Measurements from ENCODE around the gene CRAMP1. TPM values are rescaled to one million over a fixed set of nuclear protein-coding genes. Genes with fewer than 3 reads are reported as not detected.

The CRAMP1 gene
- total and polyA plus RNA-seq, 2 donors (not counting 3 experiments of a cell fraction or from before 2014, with no cell fraction given): 21.5 to 30.8 TPM

DNA sequence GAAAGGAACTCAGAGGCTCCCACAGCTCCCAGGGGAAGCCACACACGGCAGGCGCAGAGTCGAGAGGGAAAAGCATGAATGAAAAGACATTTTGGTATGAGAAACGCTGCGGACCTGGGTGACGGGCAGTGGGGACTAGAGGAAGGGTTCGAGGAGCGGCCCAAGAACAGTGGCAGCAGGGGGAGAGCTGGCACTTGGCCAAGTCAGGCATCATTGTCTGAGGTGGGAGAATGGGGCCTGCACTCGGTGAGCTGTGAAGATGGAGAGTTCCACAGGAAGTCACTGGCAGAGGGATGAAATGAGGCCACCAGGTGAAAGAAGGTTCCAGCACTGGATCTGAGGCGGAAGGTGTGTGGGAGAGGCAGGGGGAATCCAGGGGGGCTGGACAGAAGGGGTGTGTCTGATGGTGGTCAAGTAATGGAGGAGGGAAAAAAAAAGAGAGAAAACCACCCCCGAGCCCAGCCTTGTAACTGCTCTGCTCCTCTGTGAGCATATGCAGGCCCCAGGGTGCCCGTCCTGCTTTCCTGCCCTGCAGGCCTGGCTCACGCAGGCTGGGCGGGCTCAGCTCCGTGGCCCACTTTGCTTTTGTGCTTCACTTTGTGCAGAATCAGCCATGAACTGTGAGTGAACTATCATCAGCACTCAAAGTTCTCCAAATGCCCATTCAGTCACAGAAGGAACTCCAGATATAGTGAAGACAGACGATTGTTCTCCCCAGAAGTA is 46.9 kb upstream of the CRAMP1 start:
- no peak overlapping the region for H3K4me2 ChIP-seq (ENCODE audit: insufficient read depth, low read length)
- dilution Hi-C loops (cut with MboI; ENCODE audit: extremely low pct_ligation_motif_present, low sequenced_read_pairs): no loop called here
- H3K79me2 ChIP-seq (ENCODE audit: control insufficient read depth, insufficient read depth, low read length): no peaks in the 10 kb centered on the region
- no TSS peak for BruUV-seq (replicated peaks)
- H3K9me1 ChIP-seq (replicated peaks; ENCODE audit: control insufficient read depth, extremely low read depth, insufficient read depth, low read length): no peaks in the 10 kb centered on the region
- ChIA-PET CTCF (interaction anchor here (2.1 kb wide), 1 partner anchor 71 kb away, joined by 9 read pairs; no protein-coding TSS in a partner anchor), POLR2A (no interaction called here)
- H3K27me3 ChIP-seq (ENCODE audit: control insufficient read depth in 2 of 2, insufficient read depth in 2 of 2, low read length in 2 of 2): no peaks in the 10 kb centered on the region
- no peak for DNase-seq (ENCODE audit: low read depth, low spot score)
- no peak overlapping the region for H2AFZ ChIP-seq (ENCODE audit: low read depth, low read length)
- no peak overlapping the region for H3K27ac ChIP-seq (ENCODE audit: insufficient read depth, low read depth, low read length)
- H3K4me3 ChIP-seq (replicated peaks in 1 of 3; ENCODE audit: insufficient read depth in 1 of 3, low read depth in 1 of 3, low read length in 3 of 3): no peak overlapping the region
- FAIRE-seq: no peak
- H3K36me3 ChIP-seq (ENCODE audit: control insufficient read depth in 2 of 2, extremely low read depth in 1 of 2, insufficient read depth in 2 of 2, low read length in 2 of 2): peaks cover 0 to 6% of the 10 kb centered on the region in 2 experiments
- TF ChIP-seq POLR2A (IDR thresholded peaks at IDR 0.05; ENCODE audit: low read depth, low read length): no peak
- no peak for TF ChIP-seq FOS (IDR thresholded peaks at IDR 0.05; ENCODE audit: borderline replicate concordance, insufficient read depth, low read length)
- H3K4me1 ChIP-seq (ENCODE audit: control insufficient read depth, extremely low read depth, insufficient read depth, low read length): peaks cover 3% of the 10 kb centered on the region
- intact Hi-C loops (cut with micrococcal nuclease): no loop called here
- H3K9ac ChIP-seq (replicated peaks; ENCODE audit: extremely low read depth, insufficient read depth, low read length): no peak overlapping the region
- no peaks in the 10 kb centered on the region for H3K9me3 ChIP-seq (replicated peaks; ENCODE audit: control insufficient read depth, insufficient read depth, low read length)
- H4K20me1 ChIP-seq (replicated peaks; ENCODE audit: control insufficient read depth, extremely low read depth, insufficient read depth, low read length): no peaks in the 10 kb centered on the region

DNA sequence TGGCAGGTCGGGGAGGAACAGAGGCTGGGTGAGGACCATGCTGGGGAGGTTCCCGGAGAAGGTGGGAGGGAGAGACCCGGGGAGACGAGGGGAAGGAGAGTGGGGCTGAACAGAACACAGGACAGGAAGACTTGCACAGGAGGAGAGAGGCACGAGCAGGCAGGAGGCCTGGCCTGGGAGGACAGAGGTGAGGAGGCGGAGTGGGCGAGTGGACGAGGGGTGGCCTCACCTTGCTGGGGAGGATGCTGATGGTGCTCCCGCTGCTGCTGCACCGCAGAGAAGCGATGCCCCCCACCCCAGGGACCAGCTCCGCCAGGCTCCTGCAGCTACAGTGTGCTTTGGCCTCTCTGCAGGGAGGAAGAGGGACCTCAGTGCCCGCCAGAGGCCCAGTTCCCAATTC is 44.2 kb upstream of the CRAMP1 start:
- no TSS peak for BruUV-seq (replicated peaks)
- Histone ChIP-seq H4K20me1 (replicated peaks; ENCODE audit: control insufficient read depth, extremely low read depth, insufficient read depth, low read length) (no peaks in the 10 kb centered on the region), H3K79me2 (ENCODE audit: control insufficient read depth, insufficient read depth, low read length) (no peaks in the 10 kb centered on the region), H3K4me1 (ENCODE audit: control insufficient read depth, extremely low read depth, insufficient read depth, low read length) (peaks cover 3% of the 10 kb centered on the region), H3K4me2 (ENCODE audit: insufficient read depth, low read length) (no peak overlapping the region), H3K9ac (replicated peaks; ENCODE audit: extremely low read depth, insufficient read depth, low read length) (no peak overlapping the region), H3K9me3 (replicated peaks; ENCODE audit: control insufficient read depth, insufficient read depth, low read length) (no peaks in the 10 kb centered on the region), H2AFZ (ENCODE audit: low read depth, low read length) (no peak overlapping the region), H3K9me1 (replicated peaks; ENCODE audit: control insufficient read depth, extremely low read depth, insufficient read depth, low read length) (no peaks in the 10 kb centered on the region), H3K36me3 (ENCODE audit: control insufficient read depth in 2 of 2, extremely low read depth in 1 of 2, insufficient read depth in 2 of 2, low read length in 2 of 2) (no peaks in the 10 kb centered on the region), H3K4me3 (replicated peaks in 1 of 3; ENCODE audit: insufficient read depth in 1 of 3, low read depth in 1 of 3, low read length in 3 of 3) (no peak overlapping the region), H3K27me3 (ENCODE audit: control insufficient read depth in 2 of 2, insufficient read depth in 2 of 2, low read length in 2 of 2) (no peaks in the 10 kb centered on the region), H3K27ac (ENCODE audit: insufficient read depth, low read depth, low read length) (no peak overlapping the region)
- no peak for TF ChIP-seq FOS (IDR thresholded peaks at IDR 0.05; ENCODE audit: borderline replicate concordance, insufficient read depth, low read length)
- TF ChIP-seq EZH2 (IDR thresholded peaks at IDR 0.05; ENCODE audit: borderline replicate concordance, low read depth, low read length, severe bottlenecking): no peak
- no peak for TF ChIP-seq POLR2AphosphoS5 (IDR thresholded peaks at IDR 0.05; ENCODE audit: insufficient read depth, low read depth, low read length)
- no peak for TF ChIP-seq MYC (IDR thresholded peaks at IDR 0.05; ENCODE audit: low read depth, low read length)
- TF ChIP-seq GATA2 (IDR thresholded peaks at IDR 0.05; ENCODE audit: insufficient read depth, insufficient read length, low read depth, low read length): no peak
- TF ChIP-seq POLR2A (IDR thresholded peaks at IDR 0.05; ENCODE audit: low read depth, low read length): no peak
- TF ChIP-seq, protein P1, sequence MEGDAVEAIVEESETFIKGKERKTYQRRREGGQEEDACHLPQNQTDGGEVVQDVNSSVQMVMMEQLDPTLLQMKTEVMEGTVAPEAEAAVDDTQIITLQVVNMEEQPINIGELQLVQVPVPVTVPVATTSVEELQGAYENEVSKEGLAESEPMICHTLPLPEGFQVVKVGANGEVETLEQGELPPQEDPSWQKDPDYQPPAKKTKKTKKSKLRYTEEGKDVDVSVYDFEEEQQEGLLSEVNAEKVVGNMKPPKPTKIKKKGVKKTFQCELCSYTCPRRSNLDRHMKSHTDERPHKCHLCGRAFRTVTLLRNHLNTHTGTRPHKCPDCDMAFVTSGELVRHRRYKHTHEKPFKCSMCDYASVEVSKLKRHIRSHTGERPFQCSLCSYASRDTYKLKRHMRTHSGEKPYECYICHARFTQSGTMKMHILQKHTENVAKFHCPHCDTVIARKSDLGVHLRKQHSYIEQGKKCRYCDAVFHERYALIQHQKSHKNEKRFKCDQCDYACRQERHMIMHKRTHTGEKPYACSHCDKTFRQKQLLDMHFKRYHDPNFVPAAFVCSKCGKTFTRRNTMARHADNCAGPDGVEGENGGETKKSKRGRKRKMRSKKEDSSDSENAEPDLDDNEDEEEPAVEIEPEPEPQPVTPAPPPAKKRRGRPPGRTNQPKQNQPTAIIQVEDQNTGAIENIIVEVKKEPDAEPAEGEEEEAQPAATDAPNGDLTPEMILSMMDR (IDR thresholded peaks at IDR 0.05; ENCODE audit: extremely low read depth in 1 of 2, insufficient read depth in 1 of 2, low read depth in 1 of 2, low read length in 2 of 2): no peak
- TF ChIP-seq MAX (IDR thresholded peaks at IDR 0.05; ENCODE audit: insufficient read depth, insufficient read length): no peak
- TF ChIP-seq JUN (IDR thresholded peaks at IDR 0.05; ENCODE audit: borderline replicate concordance, insufficient read depth, insufficient read length, low read depth): no peak
- ChIA-PET POLR2A (no interaction called here), CTCF (no interaction called here)
- intact Hi-C loops (cut with micrococcal nuclease): no loop called here
- dilution Hi-C loops (cut with MboI; ENCODE audit: extremely low pct_ligation_motif_present, low sequenced_read_pairs): no loop called here
- FAIRE-seq: no peak
- no peak for DNase-seq (ENCODE audit: low read depth, low spot score)
